NCI-H187 (cell line): ENCODE results near the gene EED.
"Not testable (repeated sequence)": the region's sequence is repeated elsewhere in the genome, so short reads cannot be mapped to it uniquely, and the experiment has no call there.

Experiments
- DNase-seq, 2 experiments: peaks; one replicate each; lab custom pipeline; 2025; lab: John Stamatoyannopoulos, UW

The EED gene

DNA sequence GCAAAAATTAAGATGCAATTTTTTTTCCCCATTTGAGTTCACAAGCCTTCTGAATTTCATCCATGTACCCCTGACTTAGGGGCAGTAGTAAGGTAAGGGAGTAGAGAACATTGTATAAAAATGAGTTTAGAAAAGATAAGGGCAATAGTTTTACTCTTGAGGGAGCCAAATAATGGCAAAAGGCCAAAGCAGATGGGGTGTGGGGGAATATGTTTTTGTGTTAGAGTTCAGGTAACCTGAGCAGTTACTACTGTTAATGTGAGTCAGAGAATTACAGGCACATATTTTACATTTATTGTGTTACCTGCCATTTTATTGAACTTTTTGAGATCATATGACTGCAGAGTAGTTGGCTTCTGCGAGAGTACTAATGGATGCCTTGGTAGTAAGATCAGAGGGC is 3.1 kb downstream of the EED start:
- no peak for DNase-seq

DNA sequence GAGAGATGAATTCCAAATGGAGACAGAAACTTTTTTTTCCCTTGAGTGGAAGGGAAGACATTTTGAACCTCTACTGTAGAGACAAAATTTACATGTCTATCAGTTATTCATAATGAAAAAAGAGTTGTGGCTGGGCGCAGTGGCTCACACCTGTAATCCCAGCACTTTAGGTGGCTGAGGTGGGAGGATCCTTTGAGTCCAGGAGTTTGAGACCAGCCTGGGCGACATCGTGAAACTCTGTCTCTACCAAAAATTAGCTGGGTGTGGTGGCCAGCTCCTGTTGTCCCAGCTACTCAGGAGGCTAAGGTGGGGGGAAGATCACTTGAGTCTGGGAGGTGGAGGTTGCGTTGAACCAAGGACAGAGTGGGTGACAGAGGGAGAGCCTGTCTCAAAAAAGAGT is 4.1 kb downstream of the EED start:
- no peak for DNase-seq

GRCh38 chr11:86249307-86250098 is 5.0 kb downstream of the EED start:
- no peak for DNase-seq

DNA sequence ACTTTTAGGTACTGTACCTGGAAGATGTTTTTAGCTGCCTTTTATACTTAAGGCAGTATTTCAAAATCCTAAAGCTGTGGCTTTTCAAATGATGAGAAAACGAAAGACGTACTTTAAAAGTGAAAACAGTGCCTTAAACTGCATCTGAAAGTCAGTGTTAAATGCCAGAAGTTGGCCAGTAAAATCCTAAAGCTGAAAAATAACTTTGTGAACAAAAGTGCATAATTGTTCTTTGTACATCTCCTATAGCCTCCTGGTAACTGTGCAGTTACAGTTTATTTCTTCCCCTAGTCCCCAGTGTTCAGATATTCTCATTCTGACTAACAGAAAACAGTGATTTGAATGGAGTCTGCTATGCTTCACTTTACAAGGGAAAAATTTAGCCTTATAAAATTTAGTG is 6.8 kb downstream of the EED start:
- no peak for DNase-seq

GRCh38 chr11:86255896-86256295 is 11.3 kb downstream of the EED start:
- DNase-seq = no peak

GRCh38 chr11:86256608-86257007 is 12.1 kb downstream of the EED start:
- DNase-seq = no peak

- DNase-seq = no peak
Measured at GRCh38 chr11:86257446-86257845, 12.9 kb downstream of the EED start.

- DNase-seq = no peak
Measured at GRCh38 chr11:86259730-86260129, 15.2 kb downstream of the EED start.

DNA sequence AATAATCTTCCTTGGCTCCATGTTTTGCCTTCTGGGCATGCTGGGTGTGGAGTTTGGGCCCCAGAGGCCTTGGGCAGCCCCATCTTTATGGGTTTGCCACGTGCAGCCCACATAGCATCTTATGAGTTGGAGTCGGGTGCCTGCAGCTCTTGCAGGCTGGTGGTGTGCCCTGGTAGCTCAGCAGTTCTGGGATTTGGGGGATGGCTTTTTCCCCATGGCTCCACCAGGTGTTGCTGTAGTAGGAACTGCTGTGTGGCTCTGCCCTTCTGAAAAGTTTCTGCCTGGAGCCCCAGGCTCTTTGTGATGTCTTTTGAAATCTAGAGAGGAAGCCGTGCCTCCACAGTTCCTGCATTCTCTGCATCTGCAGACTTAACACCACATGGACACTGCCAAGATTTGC is 16.8 kb downstream of the EED start:
- no peak for DNase-seq

- DNase-seq = no peak
Measured at GRCh38 chr11:86262387-86262786, 17.8 kb downstream of the EED start.

- no peak for DNase-seq
Measured at GRCh38 chr11:86264649-86265048, 20.1 kb downstream of the EED start.

- DNase-seq = no peak
Measured at GRCh38 chr11:86265194-86265593, 20.6 kb downstream of the EED start.

- no peak for DNase-seq
Measured at GRCh38 chr11:86269645-86270044, 25.1 kb downstream of the EED start.

DNA sequence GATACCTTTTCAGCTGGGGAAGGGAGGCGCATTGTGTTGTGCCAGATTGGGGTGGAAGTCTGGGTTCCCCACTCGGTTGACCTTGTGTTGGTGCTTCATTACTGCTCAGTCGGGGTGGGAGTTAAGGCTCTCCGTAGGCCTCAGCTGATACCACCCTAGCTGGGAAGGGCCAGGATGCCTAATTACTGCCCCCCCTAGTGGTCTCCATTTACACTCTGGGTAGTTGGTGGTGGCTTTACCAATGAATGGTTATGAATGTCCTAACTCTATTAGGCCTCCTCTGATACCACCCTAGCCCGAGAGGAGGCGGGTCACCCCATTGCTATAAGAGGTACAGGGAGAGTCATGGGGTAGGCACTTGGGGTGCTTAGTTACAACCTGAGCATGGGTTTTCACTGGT is 29.9 kb downstream of the EED start:
- no peak for DNase-seq

GRCh38 chr11:86274999-86275398 is 30.4 kb downstream of the EED start:
- no peak for DNase-seq

DNA sequence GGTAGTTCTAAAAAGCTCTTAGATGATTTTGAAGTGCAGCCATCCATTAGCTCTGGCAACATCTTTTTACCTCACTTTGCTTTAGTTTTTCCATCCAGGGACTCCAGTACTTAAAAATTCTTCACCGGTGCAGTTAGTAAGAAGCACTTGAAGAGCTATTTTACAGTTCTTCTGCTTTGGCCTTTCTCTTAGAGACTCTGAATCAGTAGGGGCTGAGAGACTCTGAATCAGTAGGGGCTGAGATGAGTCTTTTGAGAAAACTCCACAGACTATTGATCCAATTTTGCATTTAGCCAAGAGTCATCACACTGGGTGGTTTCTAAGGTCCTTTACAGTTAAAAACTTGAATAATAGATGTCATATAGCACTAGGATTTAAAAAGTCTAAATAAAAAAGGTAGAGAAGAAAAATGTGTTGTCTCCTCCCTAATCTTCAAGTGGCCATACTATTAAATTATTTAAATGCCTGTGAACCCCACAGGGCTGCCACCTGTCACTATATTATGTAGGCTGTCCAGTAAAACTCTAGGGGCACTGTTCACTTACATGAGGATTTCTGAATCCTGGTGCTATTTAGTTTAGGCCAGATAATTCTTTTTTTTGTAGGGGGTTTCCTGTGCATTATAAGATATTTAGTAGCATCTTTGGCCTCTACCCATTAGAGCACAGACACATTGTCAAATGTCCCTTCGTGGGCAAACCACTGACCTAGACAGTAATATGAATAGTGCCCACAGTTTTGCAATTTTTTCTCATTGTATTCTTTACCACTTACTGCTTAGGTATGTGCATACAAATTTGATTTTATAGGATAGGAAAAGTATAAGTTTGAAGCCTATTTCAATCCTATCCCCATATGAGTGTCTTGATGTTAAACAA is 31.2 kb downstream of the EED start:
- no peak for DNase-seq

DNA sequence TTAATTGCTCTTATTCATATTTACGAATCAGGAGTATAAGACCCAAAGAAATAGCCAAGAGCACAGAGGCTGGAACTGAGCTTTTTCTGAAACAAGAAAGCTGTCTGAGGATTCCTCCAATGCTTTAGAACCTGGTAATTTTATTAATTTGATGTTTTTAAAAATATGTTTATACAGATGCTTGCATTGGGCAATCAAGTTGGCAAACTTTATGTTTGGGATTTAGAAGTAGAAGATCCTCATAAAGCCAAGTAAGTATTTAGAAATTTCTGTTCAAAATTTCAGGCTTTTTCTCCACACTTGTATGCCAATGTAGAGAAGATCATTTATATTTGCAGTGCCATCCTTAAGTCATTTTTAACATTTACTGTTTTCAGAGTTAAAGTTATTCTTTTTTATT is 33.2 kb downstream of the EED start:
- DNase-seq = no peak

GRCh38 chr11:86278226-86278625 is 33.7 kb downstream of the EED start:
- no peak for DNase-seq

- no peak for DNase-seq
Measured at GRCh38 chr11:86279747-86280146, 35.2 kb downstream of the EED start.

DNA sequence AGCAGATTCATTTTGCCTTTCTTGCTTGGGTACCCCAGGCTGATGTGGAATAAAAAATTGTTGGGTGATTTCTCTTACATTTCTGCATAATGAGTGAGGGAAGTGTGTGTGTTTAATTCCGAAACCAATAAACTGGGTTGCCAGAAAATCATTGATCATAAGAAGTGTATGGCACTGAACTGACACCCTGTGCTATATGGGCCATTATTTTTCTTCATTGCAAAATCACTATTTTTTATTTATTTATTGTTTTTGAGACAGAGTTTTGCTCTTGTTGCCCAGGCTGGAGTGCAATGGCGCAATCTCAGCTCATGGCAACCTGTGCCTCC is 42.9 kb downstream of the EED start:
- DNase-seq = no peak

DNA sequence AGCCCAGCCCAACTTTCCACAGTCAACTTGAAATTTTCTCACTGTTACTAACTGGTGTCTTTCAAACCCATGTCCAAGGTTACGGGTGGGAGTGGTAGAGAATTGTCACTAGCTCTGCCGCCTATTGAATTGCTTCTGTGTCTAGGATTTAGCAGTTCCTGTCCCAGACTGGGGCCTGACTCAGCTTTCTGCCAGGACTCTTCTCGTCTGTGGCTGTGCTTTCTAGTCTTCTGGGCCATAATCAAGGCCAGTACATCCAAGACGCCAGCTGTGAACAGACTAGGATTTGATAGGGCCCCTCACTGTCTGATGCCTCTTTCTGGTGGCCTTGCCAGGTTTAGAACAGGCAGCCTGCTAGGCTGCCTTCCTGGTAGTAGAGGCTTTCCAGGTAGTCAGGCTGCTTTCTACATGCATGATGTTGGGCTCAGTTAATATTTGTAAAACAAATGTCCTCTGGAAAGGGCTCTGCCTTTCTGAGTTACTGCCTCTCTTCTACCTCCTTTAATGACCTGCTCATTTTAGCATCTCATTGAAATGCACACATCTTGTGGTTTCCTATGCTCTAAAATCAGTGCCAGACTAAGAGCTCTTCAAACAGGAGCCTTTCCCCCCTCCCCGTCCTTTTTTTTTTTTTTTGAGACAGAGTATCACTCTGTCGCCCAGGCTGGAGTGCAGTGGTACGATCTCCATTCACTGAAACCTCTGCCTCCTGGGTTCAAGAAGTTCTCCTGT is 44.4 kb downstream of the EED start:
- DNase-seq = no peak

DNA sequence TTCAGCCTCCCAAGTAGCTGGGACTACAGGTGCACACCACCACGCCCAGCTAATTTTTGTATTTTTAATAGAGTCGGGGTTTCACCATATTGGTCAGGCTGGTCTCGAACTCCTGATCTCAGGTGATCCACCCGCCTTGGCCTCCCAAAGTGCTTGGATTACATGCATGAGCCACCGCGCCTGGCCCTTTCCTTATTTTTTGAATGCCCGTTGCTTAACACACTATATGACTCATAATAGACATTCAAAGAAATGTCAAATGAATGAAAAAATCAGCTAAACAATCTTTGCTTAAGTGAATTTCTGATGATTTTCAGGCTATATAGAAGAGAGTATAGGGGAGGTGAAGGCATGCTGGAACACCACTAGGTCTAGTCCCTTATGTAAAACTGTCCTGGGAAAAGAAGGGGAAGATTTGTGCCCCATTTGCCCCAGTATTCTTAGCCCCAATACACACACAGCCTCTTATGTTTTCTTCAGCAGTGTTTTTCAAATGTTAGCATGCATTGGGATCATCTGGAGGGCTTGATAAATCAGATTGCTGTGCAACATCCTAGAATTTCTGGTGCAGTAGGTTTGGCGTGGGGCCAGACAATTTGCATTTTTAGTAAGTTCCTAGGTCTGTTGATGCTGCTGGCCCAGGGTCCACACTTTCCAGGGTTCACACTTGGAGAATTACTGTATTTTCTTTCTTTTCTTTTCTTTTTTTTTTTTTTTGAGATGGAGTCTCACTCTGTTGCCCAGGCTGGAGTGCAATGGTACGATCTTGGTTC is 45.1 kb downstream of the EED start:
- DNase-seq = not testable (repeated sequence)
